ENCODE results near the gene NTRK1. TPM values are rescaled to one million over a fixed set of nuclear protein-coding genes. Genes with fewer than 3 reads are reported as not detected.
A peak's percentile ranks its signal among the peaks of the same experiment; 100 is the strongest.

The NTRK1 gene
- polyA plus RNA-seq, 2 donors, result 0.06 to 0.08 TPM

GRCh38 chr1:156883919-156884318 is 23.3 kb downstream of the NTRK1 start:
- H3K27me3 ChIP-seq (ENCODE audit: control insufficient read depth in 1 of 2, insufficient read depth in 2 of 2, low read length in 2 of 2), result peaks cover 0 to 3% of the 10 kb centered on the region in 2 donors

GRCh38 chr1:156884560-156885184 is 24.0 kb downstream of the NTRK1 start:
- Histone ChIP-seq H3K27me3 (ENCODE audit: control insufficient read depth in 1 of 2, insufficient read depth in 2 of 2, low read length in 2 of 2) (peaks cover 0 to 3% of the 10 kb centered on the region in 2 donors), H3K9me3 (ENCODE audit: control insufficient read depth in 2 of 2, insufficient read depth in 1 of 2, low read depth in 1 of 2, low read length in 1 of 2) (no peaks in the 10 kb centered on the region), H3K36me3 (ENCODE audit: control insufficient read depth in 2 of 2, insufficient read depth in 2 of 2, low read length in 1 of 2) (no peaks in the 10 kb centered on the region), H3K4me3 (ENCODE audit: low read depth in 1 of 2, low read length in 2 of 2) (no peak overlapping the region), H3K4me1 (ENCODE audit: control insufficient read depth in 2 of 2, insufficient read depth in 2 of 2, low read length in 1 of 2) (no peaks in the 10 kb centered on the region), H3K27ac (ENCODE audit: low read depth in 2 of 2, low read length in 1 of 2) (no peak overlapping the region)
- WGBS, 2 donors, result 65 to 66% methylated on average over 10 of the region's 10 CpGs

More at GRCh38 chr1:156883919-156884318, 23.3 kb downstream of the NTRK1 start:
- H3K4me3 ChIP-seq (ENCODE audit: low read depth in 1 of 2, low read length in 2 of 2), result no peak overlapping the region
- H3K9me3 ChIP-seq (ENCODE audit: control insufficient read depth in 2 of 2, insufficient read depth in 1 of 2, low read depth in 1 of 2, low read length in 1 of 2), result no peaks in the 10 kb centered on the region
- 68 to 69% methylated on average over 7 of the region's 7 CpGs for WGBS, 2 donors
- no peaks in the 10 kb centered on the region for H3K36me3 ChIP-seq (ENCODE audit: control insufficient read depth in 2 of 2, insufficient read depth in 2 of 2, low read length in 1 of 2)
- H3K4me1 ChIP-seq (ENCODE audit: control insufficient read depth in 2 of 2, insufficient read depth in 2 of 2, low read length in 1 of 2), result no peaks in the 10 kb centered on the region
- no peak overlapping the region for H3K27ac ChIP-seq (ENCODE audit: low read depth in 2 of 2, low read length in 1 of 2)

GRCh38 chr1:156885314-156885713 is 24.6 kb downstream of the NTRK1 start:
- H3K36me3 ChIP-seq (ENCODE audit: control insufficient read depth in 2 of 2, insufficient read depth in 2 of 2, low read length in 1 of 2), result no peaks in the 10 kb centered on the region
- no peak overlapping the region for H3K27ac ChIP-seq (ENCODE audit: low read depth in 2 of 2, low read length in 1 of 2)
- 35 to 50% methylated on average over 1 of the region's 1 CpG for WGBS, 2 donors
- H3K4me1 ChIP-seq (ENCODE audit: control insufficient read depth in 2 of 2, insufficient read depth in 2 of 2, low read length in 1 of 2), result no peaks in the 10 kb centered on the region
- no peak overlapping the region for H3K4me3 ChIP-seq (ENCODE audit: low read depth in 1 of 2, low read length in 2 of 2)
- H3K27me3 ChIP-seq (ENCODE audit: control insufficient read depth in 1 of 2, insufficient read depth in 2 of 2, low read length in 2 of 2), result peaks cover 0 to 3% of the 10 kb centered on the region in 2 donors
- no peaks in the 10 kb centered on the region for H3K9me3 ChIP-seq (ENCODE audit: control insufficient read depth in 2 of 2, insufficient read depth in 1 of 2, low read depth in 1 of 2, low read length in 1 of 2)

- H3K9me3 ChIP-seq (ENCODE audit: control insufficient read depth in 2 of 2, insufficient read depth in 1 of 2, low read depth in 1 of 2, low read length in 1 of 2), result no peaks in the 10 kb centered on the region
- H3K27ac ChIP-seq (ENCODE audit: low read depth in 2 of 2, low read length in 1 of 2), result no peak overlapping the region
- no peak overlapping the region for H3K4me3 ChIP-seq (ENCODE audit: low read depth in 1 of 2, low read length in 2 of 2)
- peaks cover 0 to 3% of the 10 kb centered on the region in 2 donors for H3K27me3 ChIP-seq (ENCODE audit: control insufficient read depth in 1 of 2, insufficient read depth in 2 of 2, low read length in 2 of 2)
- no peaks in the 10 kb centered on the region for H3K36me3 ChIP-seq (ENCODE audit: control insufficient read depth in 2 of 2, insufficient read depth in 2 of 2, low read length in 1 of 2)
- H3K4me1 ChIP-seq (ENCODE audit: control insufficient read depth in 2 of 2, insufficient read depth in 2 of 2, low read length in 1 of 2), result no peaks in the 10 kb centered on the region
- WGBS, 2 donors, result 63 to 66% methylated on average over 13 of the region's 13 CpGs
These were observed 25.3 kb downstream of the NTRK1 start for GRCh38 chr1:156885880-156886355.

GRCh38 chr1:156886583-156887281 is 26.1 kb downstream of the NTRK1 start:
- WGBS, 2 donors, result 36 to 51% methylated on average over 4 to 6 of the region's 6 CpGs
- Histone ChIP-seq H3K9me3 (ENCODE audit: control insufficient read depth in 2 of 2, insufficient read depth in 1 of 2, low read depth in 1 of 2, low read length in 1 of 2) (no peaks in the 10 kb centered on the region), H3K27ac (ENCODE audit: low read depth in 2 of 2, low read length in 1 of 2) (no peak overlapping the region), H3K27me3 (ENCODE audit: control insufficient read depth in 1 of 2, insufficient read depth in 2 of 2, low read length in 2 of 2) (peaks cover 0 to 3% of the 10 kb centered on the region in 2 donors), H3K36me3 (ENCODE audit: control insufficient read depth in 2 of 2, insufficient read depth in 2 of 2, low read length in 1 of 2) (no peaks in the 10 kb centered on the region), H3K4me3 (ENCODE audit: low read depth in 1 of 2, low read length in 2 of 2) (no peak overlapping the region), H3K4me1 (ENCODE audit: control insufficient read depth in 2 of 2, insufficient read depth in 2 of 2, low read length in 1 of 2) (no peaks in the 10 kb centered on the region)

- no peaks in the 10 kb centered on the region for H3K4me1 ChIP-seq (ENCODE audit: control insufficient read depth in 2 of 2, insufficient read depth in 2 of 2, low read length in 1 of 2)
These were observed 26.7 kb downstream of the NTRK1 start for GRCh38 chr1:156887317-156887716.

GRCh38 chr1:156887734-156888133 is 27.1 kb downstream of the NTRK1 start:
- 37 to 38% methylated on average over 6 of the region's 6 CpGs for WGBS, 2 donors
- Histone ChIP-seq H3K36me3 (ENCODE audit: control insufficient read depth in 2 of 2, insufficient read depth in 2 of 2, low read length in 1 of 2) (no peaks in the 10 kb centered on the region), H3K4me1 (ENCODE audit: control insufficient read depth in 2 of 2, insufficient read depth in 2 of 2, low read length in 1 of 2) (no peaks in the 10 kb centered on the region), H3K27ac (ENCODE audit: low read depth in 2 of 2, low read length in 1 of 2) (no peak overlapping the region), H3K9me3 (ENCODE audit: control insufficient read depth in 2 of 2, insufficient read depth in 1 of 2, low read depth in 1 of 2, low read length in 1 of 2) (no peaks in the 10 kb centered on the region), H3K27me3 (ENCODE audit: control insufficient read depth in 1 of 2, insufficient read depth in 2 of 2, low read length in 2 of 2) (peaks cover 0 to 3% of the 10 kb centered on the region in 2 donors), H3K4me3 (ENCODE audit: low read depth in 1 of 2, low read length in 2 of 2) (no peak overlapping the region)

More at GRCh38 chr1:156887317-156887716, 26.7 kb downstream of the NTRK1 start:
- peaks cover 0 to 3% of the 10 kb centered on the region in 2 donors for H3K27me3 ChIP-seq (ENCODE audit: control insufficient read depth in 1 of 2, insufficient read depth in 2 of 2, low read length in 2 of 2)
- H3K9me3 ChIP-seq (ENCODE audit: control insufficient read depth in 2 of 2, insufficient read depth in 1 of 2, low read depth in 1 of 2, low read length in 1 of 2), result no peaks in the 10 kb centered on the region
- no peak overlapping the region for H3K27ac ChIP-seq (ENCODE audit: low read depth in 2 of 2, low read length in 1 of 2)
- no peak overlapping the region for H3K4me3 ChIP-seq (ENCODE audit: low read depth in 1 of 2, low read length in 2 of 2)
- WGBS, 2 donors, result 34 to 43% methylated on average over 2 to 3 of the region's 3 CpGs
- no peaks in the 10 kb centered on the region for H3K36me3 ChIP-seq (ENCODE audit: control insufficient read depth in 2 of 2, insufficient read depth in 2 of 2, low read length in 1 of 2)

- Histone ChIP-seq H3K9me3 (ENCODE audit: control insufficient read depth in 2 of 2, insufficient read depth in 1 of 2, low read depth in 1 of 2, low read length in 1 of 2) (no peaks in the 10 kb centered on the region), H3K36me3 (ENCODE audit: control insufficient read depth in 2 of 2, insufficient read depth in 2 of 2, low read length in 1 of 2) (no peaks in the 10 kb centered on the region), H3K4me3 (ENCODE audit: low read depth in 1 of 2, low read length in 2 of 2) (no peak overlapping the region), H3K27me3 (ENCODE audit: control insufficient read depth in 1 of 2, insufficient read depth in 2 of 2, low read length in 2 of 2) (peaks cover 0 to 3% of the 10 kb centered on the region in 2 donors), H3K4me1 (ENCODE audit: control insufficient read depth in 2 of 2, insufficient read depth in 2 of 2, low read length in 1 of 2) (no peaks in the 10 kb centered on the region), H3K27ac (ENCODE audit: low read depth in 2 of 2, low read length in 1 of 2) (no peak overlapping the region)
- WGBS, 2 donors, result 42 to 44% methylated on average over 8 of the region's 8 CpGs
These were observed 29.3 kb downstream of the NTRK1 start for GRCh38 chr1:156889802-156890580.

GRCh38 chr1:156892190-156893047 is 31.8 kb downstream of the NTRK1 start:
- WGBS, 2 donors, result 6 to 12% methylated on average over 44 to 48 of the region's 48 CpGs
- H3K9me3 ChIP-seq (ENCODE audit: control insufficient read depth in 2 of 2, insufficient read depth in 1 of 2, low read depth in 1 of 2, low read length in 1 of 2), result no peaks in the 10 kb centered on the region
- H3K4me1 ChIP-seq (ENCODE audit: control insufficient read depth in 2 of 2, insufficient read depth in 2 of 2, low read length in 1 of 2), result peaks cover 0 to 7% of the 10 kb centered on the region in 2 donors
- H3K36me3 ChIP-seq (ENCODE audit: control insufficient read depth in 2 of 2, insufficient read depth in 2 of 2, low read length in 1 of 2), result no peaks in the 10 kb centered on the region
- no peaks in the 10 kb centered on the region for H3K27me3 ChIP-seq (ENCODE audit: control insufficient read depth in 1 of 2, insufficient read depth in 2 of 2, low read length in 2 of 2)
- no peak overlapping the region for H3K27ac ChIP-seq (ENCODE audit: low read depth in 2 of 2, low read length in 1 of 2)
- H3K4me3 ChIP-seq (ENCODE audit: low read depth in 1 of 2, low read length in 2 of 2), result peak overlapping the region; percentile 8 to 14

Measured in esophagus (tissue), 2 donors.